DND-41 (cell line): ENCODE data around the gene TIMM50.

Experiments
- ATAC-seq: fragments of 200-7000 bp; cut with Tn5 transposase; 3 replicates; pipeline ENCODE4 v1.9.1; 2021; ENCODE audit warnings: low read depth; ENCODE audit not compliant: insufficient read depth
- DNase-seq: peaks from one replicate; pipeline ENCODE4 v3.0.0-alpha.2; 2020
- H2AFZ ChIP-seq: 2 replicates; pipeline ENCODE4 v1.6.0; 2012; ENCODE audit warnings: low read depth, low read length
- H3K27ac ChIP-seq: 2 replicates; pipeline ENCODE4 v1.5.1; 2012; ENCODE audit warnings: low read length, inconsistent platforms
- H3K27me3 ChIP-seq: fragments of 200-600 bp; sonication (generic); 2 replicates; pipeline ENCODE4 v1.6.0; 2012; ENCODE audit warnings: low read length, mild to moderate bottlenecking, inconsistent platforms; ENCODE audit not compliant: insufficient read depth, poor library complexity
- H3K36me3 ChIP-seq: 2 replicates; pipeline ENCODE4 v1.5.1; 2012; ENCODE audit warnings: low read length, inconsistent platforms; ENCODE audit not compliant: insufficient read depth
- H3K4me1 ChIP-seq: 2 replicates; pipeline ENCODE4 v1.5.1; 2012; ENCODE audit warnings: mild to moderate bottlenecking, low read length; ENCODE audit not compliant: insufficient read depth
- H3K4me2 ChIP-seq: 2 replicates; pipeline ENCODE4 v1.6.0; 2012; ENCODE audit warnings: mild to moderate bottlenecking, moderate library complexity, low read length, inconsistent platforms; ENCODE audit not compliant: insufficient read depth
- H3K4me3 ChIP-seq, 2 experiments: fragments of 200-600 bp in 1 of 2; shearing (Covaris generic) in 1 of 2; 2 replicates each; pipeline ENCODE4 v1.5.1; 2012 to 2016; ENCODE audit warnings: inconsistent platforms in 2 of 2, low read length in 2 of 2, mild to moderate bottlenecking in 2 of 2, low read depth in 1 of 2, moderate library complexity in 1 of 2
- H3K79me2 ChIP-seq: 2 replicates; pipeline ENCODE4 v1.6.0; 2012; ENCODE audit warnings: low read length, inconsistent platforms; ENCODE audit not compliant: insufficient read depth
- H3K9ac ChIP-seq: 2 replicates; pipeline ENCODE4 v1.6.0; 2012; ENCODE audit warnings: low read depth, mild to moderate bottlenecking, inconsistent platforms, low read length, moderate library complexity
- H3K9me3 ChIP-seq: 2 replicates; pipeline ENCODE4 v1.5.1; 2012; ENCODE audit warnings: low read length, moderate library complexity, mild to moderate bottlenecking, inconsistent platforms; ENCODE audit not compliant: insufficient read depth, severe bottlenecking
- H4K20me1 ChIP-seq: 2 replicates; pipeline ENCODE4 v1.6.0; 2012; ENCODE audit warnings: low read length; ENCODE audit not compliant: insufficient read depth
- EZH2 ChIP-seq: IDR thresholded peaks from 3 replicates; pipeline ENCODE4 v1.6.1; 2012; ENCODE audit warnings: borderline replicate concordance, low read depth, mild to moderate bottlenecking, moderate library complexity, low read length, inconsistent platforms; ENCODE audit not compliant: severe bottlenecking
- TF ChIP-seq, protein P1 (sequence below): IDR thresholded peaks from 2 replicates; pipeline ENCODE4 v1.5.1; 2012; ENCODE audit warnings: borderline replicate concordance, low read length, moderate library complexity, mild to moderate bottlenecking; ENCODE audit not compliant: poor library complexity, severe bottlenecking; ENCODE audit errors: extremely low read depth

The TIMM50 gene

DNA sequence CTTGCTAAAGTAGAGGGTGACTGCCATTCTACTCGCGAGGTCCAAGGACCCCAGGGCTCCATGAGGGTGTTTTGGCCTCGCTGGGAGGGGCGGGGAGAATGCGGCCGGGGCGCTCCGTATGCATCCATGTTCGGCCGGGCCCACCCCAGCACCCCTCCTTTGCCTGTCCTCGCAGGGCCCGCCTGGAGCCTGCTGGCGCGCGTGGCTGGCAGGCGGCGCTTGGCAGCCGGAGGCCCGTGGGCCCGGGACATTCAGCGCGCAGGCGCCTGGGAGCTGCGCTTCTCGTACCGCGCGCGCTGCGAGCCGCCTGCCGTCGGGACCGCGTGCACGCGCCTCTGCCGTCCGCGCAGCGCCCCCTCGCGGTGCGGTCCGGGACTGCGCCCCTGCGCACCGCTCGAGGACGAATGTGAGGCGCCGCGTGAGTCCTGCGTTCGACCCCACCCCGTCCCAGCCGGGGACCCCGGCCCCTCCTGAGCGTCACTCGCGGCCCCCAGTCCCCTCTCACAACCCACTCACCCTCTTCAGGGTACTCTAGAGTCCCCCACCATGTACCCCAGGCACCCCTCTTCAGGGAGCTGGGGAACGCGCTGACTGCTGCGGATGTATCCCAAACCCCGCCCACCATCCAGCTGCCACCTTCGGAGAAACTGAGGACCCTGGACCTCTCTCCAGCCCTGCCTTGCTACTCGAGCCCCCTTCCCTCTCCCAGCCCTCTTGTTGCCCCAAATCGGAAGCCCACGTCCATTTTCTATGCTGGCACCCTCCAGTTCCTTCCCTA is 22.2 kb downstream of the TIMM50 start:
- Histone ChIP-seq H2AFZ (no peak overlapping the region), H3K9ac (no peak overlapping the region), H3K4me1 (peaks cover 3% of the 10 kb centered on the region), H3K4me2 (no peak overlapping the region), H3K79me2 (no peaks in the 10 kb centered on the region), H3K9me3 (no peaks in the 10 kb centered on the region), H3K27me3 (peaks cover 7% of the 10 kb centered on the region), H3K27ac (no peak overlapping the region), H3K36me3 (no peaks in the 10 kb centered on the region), H4K20me1 (no peaks in the 10 kb centered on the region), H3K4me3 (no peak overlapping the region)
- DNase-seq = no peak
- ATAC-seq = no peak
- TF ChIP-seq EZH2 = no peak
- TF ChIP-seq, protein P1, sequence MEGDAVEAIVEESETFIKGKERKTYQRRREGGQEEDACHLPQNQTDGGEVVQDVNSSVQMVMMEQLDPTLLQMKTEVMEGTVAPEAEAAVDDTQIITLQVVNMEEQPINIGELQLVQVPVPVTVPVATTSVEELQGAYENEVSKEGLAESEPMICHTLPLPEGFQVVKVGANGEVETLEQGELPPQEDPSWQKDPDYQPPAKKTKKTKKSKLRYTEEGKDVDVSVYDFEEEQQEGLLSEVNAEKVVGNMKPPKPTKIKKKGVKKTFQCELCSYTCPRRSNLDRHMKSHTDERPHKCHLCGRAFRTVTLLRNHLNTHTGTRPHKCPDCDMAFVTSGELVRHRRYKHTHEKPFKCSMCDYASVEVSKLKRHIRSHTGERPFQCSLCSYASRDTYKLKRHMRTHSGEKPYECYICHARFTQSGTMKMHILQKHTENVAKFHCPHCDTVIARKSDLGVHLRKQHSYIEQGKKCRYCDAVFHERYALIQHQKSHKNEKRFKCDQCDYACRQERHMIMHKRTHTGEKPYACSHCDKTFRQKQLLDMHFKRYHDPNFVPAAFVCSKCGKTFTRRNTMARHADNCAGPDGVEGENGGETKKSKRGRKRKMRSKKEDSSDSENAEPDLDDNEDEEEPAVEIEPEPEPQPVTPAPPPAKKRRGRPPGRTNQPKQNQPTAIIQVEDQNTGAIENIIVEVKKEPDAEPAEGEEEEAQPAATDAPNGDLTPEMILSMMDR = no peak

DNA sequence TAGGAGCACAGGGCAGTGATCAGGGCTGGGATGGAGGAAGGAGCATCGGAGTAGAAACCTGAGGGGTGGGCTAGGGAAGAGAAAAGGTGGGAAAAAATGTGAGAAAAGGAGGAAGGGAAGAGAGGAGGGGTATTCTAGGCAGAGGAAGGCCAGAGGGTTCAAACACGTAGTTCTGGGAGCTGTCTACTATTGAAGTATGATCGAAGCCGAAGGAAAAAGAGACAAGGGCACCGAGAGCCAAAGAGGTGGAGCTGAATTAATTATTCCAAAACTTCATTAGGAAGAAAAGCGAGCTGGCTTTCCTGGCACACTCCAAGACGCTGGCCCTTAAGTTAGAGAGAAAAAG is 25.9 kb downstream of the TIMM50 start:
- Histone ChIP-seq H3K27me3 (no peaks in the 10 kb centered on the region), H3K9ac (no peak overlapping the region), H3K4me2 (no peak overlapping the region), H3K9me3 (no peaks in the 10 kb centered on the region), H3K27ac (no peak overlapping the region), H3K4me3 (no peak overlapping the region), H3K4me1 (no peaks in the 10 kb centered on the region), H4K20me1 (no peaks in the 10 kb centered on the region), H3K36me3 (no peaks in the 10 kb centered on the region), H3K79me2 (no peaks in the 10 kb centered on the region), H2AFZ (no peak overlapping the region)
- TF ChIP-seq, protein P1 = no peak
- no peak for TF ChIP-seq EZH2
- ATAC-seq (no peak), DNase-seq (no peak)

DNA sequence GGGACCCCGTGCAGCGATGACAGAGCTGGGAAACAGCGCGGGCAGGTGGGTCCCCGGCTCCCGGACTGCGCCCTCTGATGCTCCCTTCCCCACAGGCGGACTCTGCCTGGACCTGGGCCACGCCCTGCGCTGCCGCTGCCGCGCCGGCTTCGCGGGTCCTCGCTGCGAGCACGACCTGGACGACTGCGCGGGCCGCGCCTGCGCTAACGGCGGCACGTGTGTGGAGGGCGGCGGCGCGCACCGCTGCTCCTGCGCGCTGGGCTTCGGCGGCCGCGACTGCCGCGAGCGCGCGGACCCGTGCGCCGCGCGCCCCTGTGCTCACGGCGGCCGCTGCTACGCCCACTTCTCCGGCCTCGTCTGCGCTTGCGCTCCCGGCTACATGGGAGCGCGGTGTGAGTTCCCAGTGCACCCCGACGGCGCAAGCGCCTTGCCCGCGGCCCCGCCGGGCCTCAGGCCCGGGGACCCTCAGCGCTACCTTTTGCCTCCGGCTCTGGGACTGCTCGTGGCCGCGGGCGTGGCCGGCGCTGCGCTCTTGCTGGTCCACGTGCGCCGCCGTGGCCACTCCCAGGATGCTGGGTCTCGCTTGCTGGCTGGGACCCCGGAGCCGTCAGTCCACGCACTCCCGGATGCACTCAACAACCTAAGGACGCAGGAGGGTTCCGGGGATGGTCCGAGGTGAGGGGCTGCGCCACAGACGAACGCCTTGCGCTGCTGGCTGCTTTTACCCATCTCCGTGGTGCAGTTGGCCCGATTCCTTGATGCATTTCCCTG is 26.5 kb downstream of the TIMM50 start:
- TF ChIP-seq, protein P1 = no peak
- TF ChIP-seq EZH2 = no peak
- Histone ChIP-seq H3K79me2 (no peaks in the 10 kb centered on the region), H3K4me2 (no peak overlapping the region), H3K27ac (no peak overlapping the region), H4K20me1 (no peaks in the 10 kb centered on the region), H3K9ac (no peak overlapping the region), H2AFZ (no peak overlapping the region), H3K27me3 (no peaks in the 10 kb centered on the region), H3K9me3 (no peaks in the 10 kb centered on the region), H3K4me1 (no peaks in the 10 kb centered on the region), H3K36me3 (no peaks in the 10 kb centered on the region), H3K4me3 (no peak overlapping the region)
- DNase-seq = no peak
- no peak for ATAC-seq
